Tibial nerve (tissue), 4 donors: ENCODE results near the gene CAMKK1.

ENCODE experiments used
- EP300 ChIP-seq, 2 donors: sonication (generic); formaldehyde crosslinking; IDR thresholded peaks; one replicate each; pipeline ENCODE4 v1.6.1; 2017; ENCODE audit warnings: antibody characterized with exemption in 2 of 2, mild to moderate bottlenecking in 1 of 2
- POLR2A ChIP-seq, 2 donors: fragments of 450-650 bp; IDR thresholded peaks; one replicate each; pipeline ENCODE4 v1.6.1; 2017; ENCODE audit warnings: antibody characterized with exemption in 2 of 2, mild to moderate bottlenecking in 2 of 2, moderate library complexity in 2 of 2
- TF ChIP-seq, protein P1 (sequence below), 5 experiments: fragments of 200-600 bp in 3 of 5; fragments of 450-650 bp in 2 of 5; sonication (generic) in 3 of 5; IDR thresholded peaks; one replicate each; pipeline ENCODE4 v1.5.1; 2016 to 2019; ENCODE audit warnings: antibody characterized with exemption in 5 of 5, mild to moderate bottlenecking in 3 of 5, moderate library complexity in 2 of 5

GRCh38 chr17:3827124-3827773 is 65.6 kb downstream of the CAMKK1 start:
- TF ChIP-seq, protein P1, sequence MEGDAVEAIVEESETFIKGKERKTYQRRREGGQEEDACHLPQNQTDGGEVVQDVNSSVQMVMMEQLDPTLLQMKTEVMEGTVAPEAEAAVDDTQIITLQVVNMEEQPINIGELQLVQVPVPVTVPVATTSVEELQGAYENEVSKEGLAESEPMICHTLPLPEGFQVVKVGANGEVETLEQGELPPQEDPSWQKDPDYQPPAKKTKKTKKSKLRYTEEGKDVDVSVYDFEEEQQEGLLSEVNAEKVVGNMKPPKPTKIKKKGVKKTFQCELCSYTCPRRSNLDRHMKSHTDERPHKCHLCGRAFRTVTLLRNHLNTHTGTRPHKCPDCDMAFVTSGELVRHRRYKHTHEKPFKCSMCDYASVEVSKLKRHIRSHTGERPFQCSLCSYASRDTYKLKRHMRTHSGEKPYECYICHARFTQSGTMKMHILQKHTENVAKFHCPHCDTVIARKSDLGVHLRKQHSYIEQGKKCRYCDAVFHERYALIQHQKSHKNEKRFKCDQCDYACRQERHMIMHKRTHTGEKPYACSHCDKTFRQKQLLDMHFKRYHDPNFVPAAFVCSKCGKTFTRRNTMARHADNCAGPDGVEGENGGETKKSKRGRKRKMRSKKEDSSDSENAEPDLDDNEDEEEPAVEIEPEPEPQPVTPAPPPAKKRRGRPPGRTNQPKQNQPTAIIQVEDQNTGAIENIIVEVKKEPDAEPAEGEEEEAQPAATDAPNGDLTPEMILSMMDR (IDR thresholded peaks at IDR 0.05): peak; percentile 17 to 42 (median 34)
- no peak for TF ChIP-seq POLR2A (IDR thresholded peaks at IDR 0.05)
- no peak for TF ChIP-seq EP300 (IDR thresholded peaks at IDR 0.05)
